ENCODE data around the gene ANO1.

The ANO1 gene

DNA sequence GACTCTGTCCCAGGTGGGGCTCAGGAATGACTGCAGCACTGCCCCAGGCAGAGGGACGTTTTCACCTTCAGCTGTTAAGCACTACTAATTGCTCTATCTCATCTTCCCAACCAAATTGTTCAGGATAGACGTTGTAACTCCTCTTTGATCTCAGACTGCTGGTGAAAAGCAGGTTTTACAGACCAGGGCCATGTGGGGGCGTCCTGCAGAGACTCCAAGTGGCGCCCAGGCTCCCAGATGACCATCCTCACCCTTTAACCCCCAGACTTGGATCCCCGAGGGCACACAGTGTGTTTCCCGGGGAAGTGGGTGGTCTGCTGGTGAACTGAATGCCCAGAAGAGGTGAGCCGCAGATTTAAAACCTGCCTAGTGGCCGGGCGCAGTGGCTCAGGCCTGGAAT lies 148.8 kb downstream of the ANO1 start:
- Histone ChIP-seq H3K4me2 (ENCODE audit: low read length, poor library complexity, severe bottlenecking) (no peak overlapping the region), H2BK120ac (ENCODE audit: low read depth, low read length) (no peak overlapping the region), H2BK12ac (ENCODE audit: low read length in 2 of 2) (no peak overlapping the region), H2AFZ (ENCODE audit: low read depth, low read length) (no peak overlapping the region), H3K18ac (ENCODE audit: low read depth in 1 of 2, low read length in 2 of 2) (no peak overlapping the region), H3K14ac (ENCODE audit: low read length in 2 of 2) (no peak overlapping the region), H3K79me1 (replicated peaks; ENCODE audit: low read length, poor library complexity, severe bottlenecking) (no peaks in the 10 kb centered on the region), H3K23ac (ENCODE audit: low read length in 2 of 2) (no peak overlapping the region), H2AK5ac (ENCODE audit: low read length, severe bottlenecking) (no peak overlapping the region), H3K4me3 (ENCODE audit: insufficient read depth in 1 of 2, low read depth in 1 of 2, low read length in 2 of 2) (no peak overlapping the region), H4K8ac (ENCODE audit: low read length) (no peak overlapping the region), H3K27ac (ENCODE audit: low read length, poor library complexity, severe bottlenecking) (no peak overlapping the region), H3K9ac (ENCODE audit: low read length) (no peak overlapping the region), H3K9me3 (ENCODE audit: control insufficient read depth, low read length) (no peaks in the 10 kb centered on the region), H3K36me3 (ENCODE audit: control insufficient read depth in 1 of 2, insufficient read depth in 2 of 2, low read depth in 1 of 2, low read length in 2 of 2) (no peaks in the 10 kb centered on the region), H3K4ac (ENCODE audit: low read depth in 1 of 2, low read length in 2 of 2) (no peak overlapping the region), H2BK5ac (ENCODE audit: low read depth, low read length, poor library complexity, severe bottlenecking) (no peak overlapping the region), H4K91ac (ENCODE audit: low read length) (no peak overlapping the region), H2BK15ac (ENCODE audit: low read depth, poor library complexity, severe bottlenecking) (no peak overlapping the region), H3K4me1 (ENCODE audit: control insufficient read depth, insufficient read depth, low read depth, low read length) (peaks cover 4% of the 10 kb centered on the region), H3K27me3 (ENCODE audit: control insufficient read depth in 1 of 2, insufficient read depth in 1 of 2, low read length in 2 of 2) (no peaks in the 10 kb centered on the region)
- 62% methylated on average over 9 of the region's 9 CpGs for WGBS
- DNase-seq = no peak

DNA sequence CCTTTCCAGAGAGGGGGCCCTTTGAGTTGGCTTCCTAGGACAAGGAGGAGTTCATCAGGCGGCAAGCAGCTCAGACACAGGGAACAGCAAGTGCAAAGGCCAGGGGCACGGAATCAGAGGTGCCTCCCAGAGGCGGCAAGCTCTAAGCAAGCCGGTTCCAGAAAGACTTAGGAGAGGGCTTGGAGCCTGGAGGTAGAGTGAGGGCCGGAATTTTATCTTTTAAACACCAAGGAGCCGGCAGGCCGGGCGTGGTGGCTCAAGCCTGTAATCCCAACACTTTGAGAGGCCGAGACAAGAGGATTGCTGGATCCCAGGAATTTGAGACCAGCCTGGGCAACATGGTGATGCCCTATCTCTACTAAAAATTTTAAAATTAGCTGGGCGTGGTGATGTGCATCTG lies 151.6 kb downstream of the ANO1 start:
- Histone ChIP-seq H4K8ac (ENCODE audit: low read length) (no peak overlapping the region), H3K36me3 (ENCODE audit: control insufficient read depth in 1 of 2, insufficient read depth in 2 of 2, low read depth in 1 of 2, low read length in 2 of 2) (no peaks in the 10 kb centered on the region), H3K4ac (ENCODE audit: low read depth in 1 of 2, low read length in 2 of 2) (no peak overlapping the region), H3K18ac (ENCODE audit: low read depth in 1 of 2, low read length in 2 of 2) (no peak overlapping the region), H2AFZ (ENCODE audit: low read depth, low read length) (no peak overlapping the region), H2BK120ac (ENCODE audit: low read depth, low read length) (no peak overlapping the region), H3K23ac (ENCODE audit: low read length in 2 of 2) (no peak overlapping the region), H3K27me3 (ENCODE audit: control insufficient read depth in 1 of 2, insufficient read depth in 1 of 2, low read length in 2 of 2) (no peaks in the 10 kb centered on the region), H3K79me1 (replicated peaks; ENCODE audit: low read length, poor library complexity, severe bottlenecking) (no peaks in the 10 kb centered on the region), H3K27ac (ENCODE audit: low read length, poor library complexity, severe bottlenecking) (no peak overlapping the region), H2BK5ac (ENCODE audit: low read depth, low read length, poor library complexity, severe bottlenecking) (no peak overlapping the region), H2AK5ac (ENCODE audit: low read length, severe bottlenecking) (no peak overlapping the region), H3K9ac (ENCODE audit: low read length) (no peak overlapping the region), H3K14ac (ENCODE audit: low read length in 2 of 2) (no peak overlapping the region), H4K91ac (ENCODE audit: low read length) (no peak overlapping the region), H3K4me2 (ENCODE audit: low read length, poor library complexity, severe bottlenecking) (no peak overlapping the region), H3K4me3 (ENCODE audit: insufficient read depth in 1 of 2, low read depth in 1 of 2, low read length in 2 of 2) (no peak overlapping the region), H2BK12ac (ENCODE audit: low read length in 2 of 2) (no peak overlapping the region), H3K4me1 (ENCODE audit: control insufficient read depth, insufficient read depth, low read depth, low read length) (peaks cover 8% of the 10 kb centered on the region), H2BK15ac (ENCODE audit: low read depth, poor library complexity, severe bottlenecking) (no peak overlapping the region), H3K9me3 (ENCODE audit: control insufficient read depth, low read length) (no peaks in the 10 kb centered on the region)
- no peak for DNase-seq
- WGBS = 95% methylated on average over 10 of the region's 10 CpGs

DNA sequence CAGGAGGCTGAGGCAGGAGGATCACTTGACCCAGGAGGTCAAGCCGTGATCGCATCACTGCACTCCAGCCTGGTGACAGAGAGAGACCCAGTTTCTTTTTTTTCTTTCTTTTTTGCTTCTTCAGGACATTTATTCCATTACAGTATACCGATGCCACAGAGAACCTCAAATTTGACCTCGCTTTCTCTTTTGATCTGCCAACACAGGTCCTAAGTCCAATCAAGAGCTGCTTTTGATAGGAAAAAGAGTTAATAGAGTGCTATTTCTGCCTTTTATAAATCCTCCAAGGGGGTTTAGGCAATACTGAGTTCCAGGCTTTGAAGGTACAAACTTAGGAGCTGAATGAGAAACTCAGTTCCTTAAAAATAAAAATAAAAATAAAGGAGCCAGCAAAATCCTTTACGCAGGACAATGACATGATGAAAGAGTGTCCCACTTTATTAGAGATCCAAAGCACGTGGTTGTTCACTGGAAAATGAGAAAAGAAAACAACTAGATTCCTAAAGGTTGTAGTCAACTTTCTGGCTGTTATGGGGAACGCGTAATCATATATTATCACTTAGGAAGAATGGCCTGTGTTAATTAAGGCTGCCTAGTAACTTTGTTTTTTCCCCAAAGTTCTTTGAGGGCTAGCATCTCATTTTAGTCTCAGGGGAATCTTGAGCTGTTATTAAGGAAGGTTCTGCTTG lies 152.2 kb downstream of the ANO1 start:
- H3K4me1 ChIP-seq (ENCODE audit: control insufficient read depth, insufficient read depth, low read depth, low read length) = peaks cover 8% of the 10 kb centered on the region
- no peaks in the 10 kb centered on the region for H3K36me3 ChIP-seq (ENCODE audit: control insufficient read depth in 1 of 2, insufficient read depth in 2 of 2, low read depth in 1 of 2, low read length in 2 of 2)
- no peak overlapping the region for H3K4me3 ChIP-seq (ENCODE audit: insufficient read depth in 1 of 2, low read depth in 1 of 2, low read length in 2 of 2)
- H3K79me1 ChIP-seq (replicated peaks; ENCODE audit: low read length, poor library complexity, severe bottlenecking) = no peaks in the 10 kb centered on the region
- H3K4me2 ChIP-seq (ENCODE audit: low read length, poor library complexity, severe bottlenecking) = no peak overlapping the region
- no peak overlapping the region for H4K8ac ChIP-seq (ENCODE audit: low read length)
- no peak overlapping the region for H2BK15ac ChIP-seq (ENCODE audit: low read depth, poor library complexity, severe bottlenecking)
- no peak overlapping the region for H2AFZ ChIP-seq (ENCODE audit: low read depth, low read length)
- H3K9ac ChIP-seq (ENCODE audit: low read length) = no peak overlapping the region
- 87% methylated on average over 7 of the region's 8 CpGs for WGBS
- no peak overlapping the region for H2BK120ac ChIP-seq (ENCODE audit: low read depth, low read length)
- no peak overlapping the region for H3K27ac ChIP-seq (ENCODE audit: low read length, poor library complexity, severe bottlenecking)
- H3K14ac ChIP-seq (ENCODE audit: low read length in 2 of 2) = no peak overlapping the region
- no peak overlapping the region for H2AK5ac ChIP-seq (ENCODE audit: low read length, severe bottlenecking)
- DNase-seq = no peak
- no peak overlapping the region for H2BK5ac ChIP-seq (ENCODE audit: low read depth, low read length, poor library complexity, severe bottlenecking)
- H3K4ac ChIP-seq (ENCODE audit: low read depth in 1 of 2, low read length in 2 of 2) = no peak overlapping the region
- H2BK12ac ChIP-seq (ENCODE audit: low read length in 2 of 2) = no peak overlapping the region
- no peak overlapping the region for H3K18ac ChIP-seq (ENCODE audit: low read depth in 1 of 2, low read length in 2 of 2)
- H3K9me3 ChIP-seq (ENCODE audit: control insufficient read depth, low read length) = no peaks in the 10 kb centered on the region
- no peak overlapping the region for H3K23ac ChIP-seq (ENCODE audit: low read length in 2 of 2)
- H4K91ac ChIP-seq (ENCODE audit: low read length) = no peak overlapping the region
- no peaks in the 10 kb centered on the region for H3K27me3 ChIP-seq (ENCODE audit: control insufficient read depth in 1 of 2, insufficient read depth in 1 of 2, low read length in 2 of 2)

DNA sequence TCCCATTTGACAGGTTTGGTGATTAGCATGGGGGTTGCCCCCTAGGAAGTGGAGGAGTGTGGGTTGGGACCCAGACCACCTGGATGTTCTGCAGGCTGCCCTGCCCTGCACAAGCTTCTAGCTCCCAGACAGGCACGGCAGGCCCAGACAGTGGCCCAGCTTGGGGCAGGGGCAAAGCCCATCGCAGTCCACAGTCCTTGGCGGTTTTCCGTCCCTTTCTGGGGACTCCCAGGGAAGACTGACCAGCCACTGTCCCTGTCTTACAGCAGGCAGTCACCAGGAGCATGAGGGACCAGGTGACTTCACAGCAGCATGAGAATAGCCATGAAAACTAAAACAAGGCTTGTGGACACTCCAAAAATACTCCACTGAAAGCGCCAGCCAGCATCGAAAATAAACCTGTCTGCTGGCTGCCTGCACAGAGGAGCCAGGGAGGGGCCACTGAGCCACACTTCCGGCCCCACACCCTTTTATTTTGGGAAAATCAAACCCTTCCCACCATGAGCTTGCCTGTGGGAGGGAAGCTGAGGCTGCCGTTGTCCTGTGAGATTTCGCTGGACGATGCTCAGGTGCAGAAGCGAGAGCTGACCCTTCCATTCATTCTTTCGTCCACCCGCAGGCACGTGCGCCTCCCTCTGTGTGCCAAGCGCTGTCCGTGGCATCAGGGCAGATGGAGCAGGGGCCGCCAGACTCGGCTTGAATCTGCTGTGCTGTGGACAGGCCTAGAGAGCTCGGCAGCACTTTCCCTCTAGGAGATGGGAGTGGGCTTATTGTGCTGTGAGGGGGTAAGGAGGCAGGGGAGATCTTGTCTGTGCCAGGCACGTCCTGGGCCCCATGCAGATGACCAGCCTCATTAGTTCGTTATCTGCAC lies 153.0 kb downstream of the ANO1 start:
- Histone ChIP-seq H3K23ac (ENCODE audit: low read length in 2 of 2) (no peak overlapping the region), H4K91ac (ENCODE audit: low read length) (no peak overlapping the region), H4K8ac (ENCODE audit: low read length) (no peak overlapping the region), H3K79me1 (replicated peaks; ENCODE audit: low read length, poor library complexity, severe bottlenecking) (no peaks in the 10 kb centered on the region), H3K27me3 (ENCODE audit: control insufficient read depth in 1 of 2, insufficient read depth in 1 of 2, low read length in 2 of 2) (no peaks in the 10 kb centered on the region), H3K9ac (ENCODE audit: low read length) (no peak overlapping the region), H2BK12ac (ENCODE audit: low read length in 2 of 2) (no peak overlapping the region), H3K4ac (ENCODE audit: low read depth in 1 of 2, low read length in 2 of 2) (no peak overlapping the region), H3K36me3 (ENCODE audit: control insufficient read depth in 1 of 2, insufficient read depth in 2 of 2, low read depth in 1 of 2, low read length in 2 of 2) (no peaks in the 10 kb centered on the region), H2AFZ (ENCODE audit: low read depth, low read length) (no peak overlapping the region), H2AK5ac (ENCODE audit: low read length, severe bottlenecking) (peak overlapping the region; percentile 49), H3K9me3 (ENCODE audit: control insufficient read depth, low read length) (no peaks in the 10 kb centered on the region), H3K4me2 (ENCODE audit: low read length, poor library complexity, severe bottlenecking) (no peak overlapping the region), H2BK5ac (ENCODE audit: low read depth, low read length, poor library complexity, severe bottlenecking) (no peak overlapping the region), H3K4me3 (ENCODE audit: insufficient read depth in 1 of 2, low read depth in 1 of 2, low read length in 2 of 2) (no peak overlapping the region), H2BK120ac (ENCODE audit: low read depth, low read length) (no peak overlapping the region), H2BK15ac (ENCODE audit: low read depth, poor library complexity, severe bottlenecking) (no peak overlapping the region), H3K4me1 (ENCODE audit: control insufficient read depth, insufficient read depth, low read depth, low read length) (peaks cover 8% of the 10 kb centered on the region), H3K14ac (ENCODE audit: low read length in 2 of 2) (no peak overlapping the region), H3K27ac (ENCODE audit: low read length, poor library complexity, severe bottlenecking) (no peak overlapping the region), H3K18ac (ENCODE audit: low read depth in 1 of 2, low read length in 2 of 2) (no peak overlapping the region)
- WGBS = 84% methylated on average over 22 of the region's 22 CpGs
- DNase-seq = no peak

Data from mesenchymal stem cell (in vitro differentiated cells and primary cell).